PC-3 (cell line): ENCODE results near the gene ZNF74.

Source experiments
- CTCF ChIP-seq: fragments of 300-600 bp; sonication (generic); conservative IDR thresholded peaks from 2 replicates; pipeline ENCODE4 v1.5.1; 2017; ENCODE audit warnings: antibody characterized with exemption, low read depth, mild to moderate bottlenecking, low read length
- EZH2phosphoT487 ChIP-seq: fragments of 300-600 bp; sonication (generic); IDR thresholded peaks from 2 replicates; pipeline ENCODE4 v1.6.1; 2018; ENCODE audit warnings: mild to moderate bottlenecking, antibody characterized with exemption, low read length, borderline replicate concordance

- no peak for TF ChIP-seq CTCF
- no peak for TF ChIP-seq EZH2phosphoT487
These were observed 35.5 kb downstream of the ZNF74 start for GRCh38 chr22:20429254-20430100.
